GM18517 (cell line): ENCODE measurements around the gene ATXN7.

Experiments
- ATAC-seq: cut with Tn5 transposase; IDR thresholded peaks from one replicate; pipeline ENCODE4 v1.9.1; 2021; ENCODE audit warnings: mild to moderate bottlenecking, moderate library complexity; ENCODE audit not compliant: unreplicated experiment

Gene ATXN7

DNA sequence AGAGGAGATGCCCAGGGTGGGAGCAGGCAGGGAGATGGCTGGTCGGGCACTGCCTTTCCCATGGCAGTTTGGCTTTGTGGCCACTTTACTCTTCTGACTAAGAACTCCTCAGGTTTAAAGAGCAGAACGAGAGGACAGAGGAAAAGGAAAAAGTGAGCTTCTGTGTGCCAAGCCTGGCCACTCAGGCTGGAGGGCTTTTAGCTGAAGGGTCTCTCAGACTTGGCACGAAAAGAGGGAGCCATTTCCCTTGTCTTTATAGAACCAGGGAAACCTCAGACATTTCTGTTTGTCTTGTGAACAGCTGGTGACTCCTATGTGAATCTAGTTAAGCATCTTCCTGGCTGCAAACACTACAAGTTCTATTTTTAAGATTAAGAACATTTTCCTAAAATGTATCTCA is 182.9 kb downstream of the ATXN7 start:
- no peak for ATAC-seq

DNA sequence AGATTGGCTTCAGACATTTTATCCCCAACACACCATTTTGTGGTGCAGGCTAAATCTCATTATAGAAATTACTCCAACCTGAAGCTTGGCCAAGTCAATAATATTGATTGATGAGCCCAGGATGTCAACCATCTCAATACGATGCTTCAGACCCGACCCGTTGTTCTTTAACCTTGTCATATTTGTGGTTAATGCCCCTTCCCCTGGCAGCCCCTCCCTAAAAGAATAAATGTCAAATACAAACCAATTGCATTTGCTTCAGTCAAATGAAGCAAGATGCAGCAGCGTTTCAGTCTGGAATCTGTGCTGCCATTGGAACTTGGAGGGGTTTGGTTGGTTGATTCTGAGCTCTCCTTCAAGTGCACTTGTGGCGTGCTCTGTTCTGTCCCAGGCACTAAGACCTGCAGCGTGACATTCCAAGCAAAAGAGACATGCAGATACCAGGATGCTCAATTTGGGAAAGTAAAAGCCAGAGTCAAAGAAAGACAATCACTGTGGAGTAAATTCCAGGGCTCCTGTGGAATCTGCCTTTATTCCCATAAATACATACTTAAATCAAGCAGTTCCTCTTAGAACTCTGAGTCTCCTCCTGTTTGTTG is 183.4 kb downstream of the ATXN7 start:
- ATAC-seq, result no peak

DNA sequence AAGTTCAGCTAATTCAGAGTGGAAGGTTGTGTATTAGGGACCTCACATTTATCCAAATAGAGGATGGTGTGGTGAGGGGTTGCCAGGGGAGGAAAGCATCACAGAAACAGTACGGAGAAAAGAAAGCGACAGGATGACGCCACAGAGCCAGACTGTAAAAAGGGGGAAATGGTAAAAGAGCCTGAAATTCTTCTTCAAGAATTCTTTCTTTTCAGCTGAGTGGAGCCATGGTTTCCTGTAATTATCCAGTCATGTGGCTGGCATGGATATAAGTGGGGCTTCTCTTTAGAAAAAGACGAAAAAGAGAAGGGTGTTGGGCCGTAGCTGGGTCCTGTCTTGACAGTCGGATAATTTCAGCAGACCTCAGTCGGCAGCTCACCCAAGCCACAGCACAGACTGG is 184.1 kb downstream of the ATXN7 start:
- no peak for ATAC-seq

DNA sequence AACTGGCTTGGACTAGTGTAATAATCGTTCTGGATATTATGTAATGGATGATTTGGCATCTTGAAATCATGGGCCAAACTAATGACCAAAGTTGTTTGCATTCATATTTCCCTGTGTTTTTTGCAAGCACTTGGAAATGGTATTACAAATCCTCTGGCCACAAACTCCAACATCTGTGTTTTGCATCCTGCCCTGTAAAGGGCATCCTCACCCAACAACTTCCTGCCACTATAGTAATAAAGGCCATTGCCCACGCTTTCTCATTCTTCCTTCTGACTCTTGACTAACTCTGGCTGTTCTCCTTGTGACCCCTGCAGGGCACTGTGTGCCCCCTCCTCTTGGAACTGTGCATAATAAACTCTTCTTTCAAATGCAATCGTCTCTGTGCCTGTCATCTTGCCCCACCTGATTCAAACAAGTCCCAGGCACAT is 185.0 kb downstream of the ATXN7 start:
- no peak for ATAC-seq

DNA sequence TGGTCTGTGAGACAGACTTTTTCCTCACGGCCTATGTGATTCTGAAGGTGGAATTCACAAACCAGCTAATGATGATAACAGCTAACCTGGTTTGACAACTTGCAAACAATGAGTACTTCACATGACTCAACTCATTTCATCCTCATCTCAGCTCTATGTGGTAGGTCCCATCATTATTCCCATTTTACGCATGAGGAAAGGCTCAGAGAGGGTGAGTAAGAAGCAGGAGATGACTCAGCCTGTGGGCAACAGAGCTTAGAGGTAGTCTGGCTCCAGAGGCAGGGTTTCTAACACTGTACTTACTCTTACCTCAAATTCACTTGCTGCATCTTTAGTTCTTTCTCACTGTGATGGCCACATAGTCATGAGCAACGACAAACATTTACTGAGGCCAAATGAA is 185.5 kb downstream of the ATXN7 start:
- ATAC-seq, result no peak

DNA sequence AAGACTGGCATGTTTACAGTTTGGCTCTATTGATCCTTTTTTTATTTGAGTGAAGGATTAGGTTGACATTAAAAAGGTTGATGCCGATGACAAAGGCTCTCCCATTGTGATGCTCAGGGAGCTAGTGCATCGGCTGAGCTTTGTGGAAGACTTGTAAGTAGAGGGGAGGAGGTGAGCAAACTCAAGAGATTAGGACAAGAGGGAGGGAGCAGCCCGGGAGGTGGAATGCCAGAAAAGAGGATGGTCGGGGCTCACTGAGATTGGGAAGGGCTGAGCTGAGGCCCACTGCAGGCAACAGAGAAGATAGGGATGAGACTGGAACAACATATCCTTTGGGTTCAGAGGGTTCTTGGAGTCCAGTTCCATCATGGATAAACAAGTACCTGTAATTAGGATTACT is 186.2 kb downstream of the ATXN7 start:
- ATAC-seq, result no peak
